Measurements from ENCODE around the gene RAI14.

DNA sequence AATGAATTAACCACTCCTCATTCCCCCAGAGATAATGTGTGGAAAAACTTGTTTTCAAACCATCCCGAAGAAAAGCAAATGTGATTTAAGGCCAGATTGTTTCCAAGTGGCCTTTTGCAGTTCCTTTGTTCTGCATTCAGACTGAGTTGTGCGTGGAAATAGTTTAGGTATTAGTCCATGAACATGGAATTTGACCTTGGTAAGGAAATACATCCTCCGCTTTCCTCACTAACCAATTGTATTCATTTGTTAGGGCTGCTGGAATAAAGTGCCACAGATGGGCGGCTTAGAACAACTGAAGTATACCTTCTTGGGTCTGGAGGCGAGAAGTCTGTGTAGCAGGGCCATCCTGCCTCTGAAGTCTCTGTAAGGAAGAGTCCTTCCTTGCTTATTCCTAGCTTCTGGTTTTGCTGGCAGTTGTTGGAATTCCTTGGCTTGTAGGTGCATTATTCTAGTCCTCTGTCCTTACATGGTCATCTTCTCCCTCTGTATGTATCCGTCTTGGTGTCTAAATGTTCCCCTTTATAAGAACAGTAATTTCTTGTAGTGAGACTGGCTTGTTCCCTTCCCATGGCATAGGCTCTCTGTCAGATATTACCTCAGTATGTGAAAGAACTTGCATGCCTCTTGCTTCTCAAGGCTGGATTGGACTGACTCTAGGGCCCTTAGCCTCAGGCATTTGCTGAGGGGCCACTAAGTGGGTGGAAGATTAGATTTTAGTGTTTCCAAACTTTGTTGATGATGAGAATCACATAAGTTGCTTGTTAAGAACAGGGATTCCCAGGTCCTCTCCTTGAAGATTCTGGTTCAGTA lies 53.9 kb downstream of the RAI14 start:
- TF ChIP-seq, protein P1, sequence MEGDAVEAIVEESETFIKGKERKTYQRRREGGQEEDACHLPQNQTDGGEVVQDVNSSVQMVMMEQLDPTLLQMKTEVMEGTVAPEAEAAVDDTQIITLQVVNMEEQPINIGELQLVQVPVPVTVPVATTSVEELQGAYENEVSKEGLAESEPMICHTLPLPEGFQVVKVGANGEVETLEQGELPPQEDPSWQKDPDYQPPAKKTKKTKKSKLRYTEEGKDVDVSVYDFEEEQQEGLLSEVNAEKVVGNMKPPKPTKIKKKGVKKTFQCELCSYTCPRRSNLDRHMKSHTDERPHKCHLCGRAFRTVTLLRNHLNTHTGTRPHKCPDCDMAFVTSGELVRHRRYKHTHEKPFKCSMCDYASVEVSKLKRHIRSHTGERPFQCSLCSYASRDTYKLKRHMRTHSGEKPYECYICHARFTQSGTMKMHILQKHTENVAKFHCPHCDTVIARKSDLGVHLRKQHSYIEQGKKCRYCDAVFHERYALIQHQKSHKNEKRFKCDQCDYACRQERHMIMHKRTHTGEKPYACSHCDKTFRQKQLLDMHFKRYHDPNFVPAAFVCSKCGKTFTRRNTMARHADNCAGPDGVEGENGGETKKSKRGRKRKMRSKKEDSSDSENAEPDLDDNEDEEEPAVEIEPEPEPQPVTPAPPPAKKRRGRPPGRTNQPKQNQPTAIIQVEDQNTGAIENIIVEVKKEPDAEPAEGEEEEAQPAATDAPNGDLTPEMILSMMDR (IDR thresholded peaks at IDR 0.05; ENCODE audit: low read depth, low read length) = no peak
- TF ChIP-seq EZH2phosphoT487 (IDR thresholded peaks at IDR 0.05; ENCODE audit: low read depth) = no peak

All from OCI-LY3 (cell line).